MM.1S (cell line): ENCODE data around the gene SPINK2.

Experiments
- DNase-seq: peaks from one replicate; pipeline ENCODE4 v3.0.0-alpha.2; 2015
- H2AFZ ChIP-seq: fragments of 300-600 bp; sonication (generic); 2 replicates; pipeline ENCODE4 v1.6.0; 2016; ENCODE audit warnings: antibody characterized with exemption, low read length
- H3F3A ChIP-seq: fragments of 300-600 bp; sonication (generic); 2 replicates; pipeline ENCODE4 v1.6.1; 2016; ENCODE audit warnings: mild to moderate bottlenecking, antibody characterized with exemption, low read length, moderate library complexity, mixed read lengths; ENCODE audit not compliant: insufficient read depth
- H3K27ac ChIP-seq: fragments of 300-600 bp; sonication (generic); 2 replicates; pipeline ENCODE4 v1.5.1; 2016; ENCODE audit warnings: mild to moderate bottlenecking, low read length
- H3K27me3 ChIP-seq: fragments of 300-600 bp; sonication (generic); replicated peaks from 2 replicates; pipeline ENCODE4 v1.6.0; 2016; ENCODE audit warnings: low read length; ENCODE audit not compliant: insufficient read depth
- H3K36me3 ChIP-seq: fragments of 300-600 bp; sonication (generic); replicated peaks from 2 replicates; pipeline ENCODE4 v1.6.1; 2016; ENCODE audit warnings: mild to moderate bottlenecking, low read length, mixed read lengths; ENCODE audit not compliant: insufficient read depth
- H3K4me1 ChIP-seq: fragments of 300-600 bp; sonication (generic); 2 replicates; pipeline ENCODE4 v1.6.1; 2016; ENCODE audit warnings: low read length, mixed read lengths
- H3K4me2 ChIP-seq: fragments of 300-600 bp; sonication (generic); 2 replicates; pipeline ENCODE4 v1.6.0; 2016; ENCODE audit warnings: low read depth, low read length
- H3K4me3 ChIP-seq: fragments of 300-600 bp; sonication (generic); 2 replicates; pipeline ENCODE4 v1.5.1; 2016; ENCODE audit warnings: low read length, mixed read lengths
- H3K79me2 ChIP-seq: fragments of 300-600 bp; sonication (generic); 2 replicates; pipeline ENCODE4 v1.6.1; 2016; ENCODE audit warnings: mixed run types, low read length, mixed read lengths
- H3K9ac ChIP-seq: fragments of 300-600 bp; sonication (generic); 2 replicates; pipeline ENCODE4 v1.6.1; 2016; ENCODE audit warnings: low read length, mixed read lengths
- H3K9me2 ChIP-seq: fragments of 300-600 bp; sonication (generic); replicated peaks from 2 replicates; pipeline ENCODE4 v1.6.1; 2016; ENCODE audit warnings: mild to moderate bottlenecking, low read length, mixed read lengths; ENCODE audit not compliant: insufficient read depth
- H3K9me3 ChIP-seq: fragments of 300-600 bp; sonication (generic); replicated peaks from 2 replicates; pipeline ENCODE4 v1.6.1; 2016; ENCODE audit warnings: mild to moderate bottlenecking, low read length, mixed read lengths; ENCODE audit not compliant: insufficient read depth
- H4K20me1 ChIP-seq: fragments of 300-600 bp; sonication (generic); 2 replicates; pipeline ENCODE4 v1.6.1; 2016; ENCODE audit warnings: mild to moderate bottlenecking, low read length, moderate library complexity, mixed read lengths; ENCODE audit not compliant: insufficient read depth
- EZH2 ChIP-seq: fragments of 300-600 bp; sonication (generic); optimal IDR thresholded peaks from 2 replicates; pipeline ENCODE3; 2017; ENCODE audit warnings: low read depth, mild to moderate bottlenecking, antibody characterized with exemption, low read length, mixed read lengths
- EZH2phosphoT487 ChIP-seq: fragments of 300-600 bp; sonication (generic); IDR thresholded peaks from 2 replicates; pipeline ENCODE4 v1.6.1; 2018; ENCODE audit warnings: antibody characterized with exemption, low read length
- TF ChIP-seq, protein P1 (sequence below): fragments of 300-600 bp; sonication (generic); IDR thresholded peaks from 2 replicates; pipeline ENCODE4 v1.5.1; 2016; ENCODE audit warnings: antibody characterized with exemption, low read length, mixed read lengths

Gene SPINK2, protein sequence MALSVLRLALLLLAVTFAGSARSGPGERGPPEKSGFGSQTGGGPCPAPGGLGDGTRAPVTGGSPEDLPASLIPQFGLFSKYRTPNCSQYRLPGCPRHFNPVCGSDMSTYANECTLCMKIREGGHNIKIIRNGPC

DNA sequence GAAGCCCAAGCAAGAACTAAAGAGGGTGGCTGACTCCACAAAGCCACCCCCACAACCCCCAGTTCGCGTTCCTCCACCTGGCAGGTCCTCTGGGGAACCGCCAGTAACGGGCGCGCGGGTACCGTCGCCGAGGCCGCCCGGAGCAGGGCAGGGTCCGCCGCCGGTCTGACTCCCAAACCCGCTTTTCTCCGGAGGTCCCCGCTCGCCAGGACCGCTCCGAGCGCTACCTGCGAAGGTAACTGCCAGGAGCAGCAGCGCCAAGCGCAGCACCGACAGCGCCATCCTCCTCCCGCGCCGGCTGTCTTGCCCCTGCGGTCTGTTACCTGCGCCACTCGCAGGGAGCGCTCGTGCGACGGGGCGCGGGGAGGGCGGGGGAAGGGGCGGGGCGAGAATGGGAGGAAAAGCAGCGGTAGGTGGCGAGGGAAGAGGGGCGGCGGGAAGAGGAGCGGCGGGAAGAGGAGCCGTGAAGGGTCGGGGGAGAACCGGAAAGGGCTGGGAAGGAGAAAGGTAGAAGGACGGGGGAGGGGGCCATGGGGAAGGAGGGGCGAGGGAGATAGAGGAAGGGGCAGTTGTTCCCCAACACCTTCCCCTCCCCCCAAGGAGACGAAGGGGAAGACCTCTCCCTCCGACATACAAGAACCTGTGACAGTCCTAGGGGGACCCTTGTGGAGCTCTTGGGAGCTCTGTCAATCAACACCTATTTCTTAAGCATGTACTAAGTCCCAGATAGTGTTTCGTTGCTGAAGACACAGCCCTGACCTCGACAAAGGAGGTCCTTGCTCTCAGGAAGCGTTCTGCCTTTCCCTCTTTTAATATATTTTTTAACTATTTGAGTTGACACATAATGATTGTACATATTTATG is at the start of gene SPINK2:
Gene SPINK2 (minus strand): TSS at position 321 of the 863 bp plus-strand sequence. CDS start 39 bp downstream, at position 282.
- H3F3A ChIP-seq: peaks cover 14% of the 10 kb centered on the region
- peaks cover 30% of the 10 kb centered on the region for H3K4me1 ChIP-seq
- no peaks in the 10 kb centered on the region for H3K79me2 ChIP-seq
- peak within 1 kb of the TSS; percentile 52 for H3K9ac ChIP-seq
- peak; percentile 81 for DNase-seq
- H2AFZ ChIP-seq: peak within 1 kb of the TSS; percentile 80
- H3K27me3 ChIP-seq: peaks cover 4% of the 10 kb centered on the region; the same call in 1 of the 2 replicates
- TF ChIP-seq, protein P1, sequence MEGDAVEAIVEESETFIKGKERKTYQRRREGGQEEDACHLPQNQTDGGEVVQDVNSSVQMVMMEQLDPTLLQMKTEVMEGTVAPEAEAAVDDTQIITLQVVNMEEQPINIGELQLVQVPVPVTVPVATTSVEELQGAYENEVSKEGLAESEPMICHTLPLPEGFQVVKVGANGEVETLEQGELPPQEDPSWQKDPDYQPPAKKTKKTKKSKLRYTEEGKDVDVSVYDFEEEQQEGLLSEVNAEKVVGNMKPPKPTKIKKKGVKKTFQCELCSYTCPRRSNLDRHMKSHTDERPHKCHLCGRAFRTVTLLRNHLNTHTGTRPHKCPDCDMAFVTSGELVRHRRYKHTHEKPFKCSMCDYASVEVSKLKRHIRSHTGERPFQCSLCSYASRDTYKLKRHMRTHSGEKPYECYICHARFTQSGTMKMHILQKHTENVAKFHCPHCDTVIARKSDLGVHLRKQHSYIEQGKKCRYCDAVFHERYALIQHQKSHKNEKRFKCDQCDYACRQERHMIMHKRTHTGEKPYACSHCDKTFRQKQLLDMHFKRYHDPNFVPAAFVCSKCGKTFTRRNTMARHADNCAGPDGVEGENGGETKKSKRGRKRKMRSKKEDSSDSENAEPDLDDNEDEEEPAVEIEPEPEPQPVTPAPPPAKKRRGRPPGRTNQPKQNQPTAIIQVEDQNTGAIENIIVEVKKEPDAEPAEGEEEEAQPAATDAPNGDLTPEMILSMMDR: peak; percentile 47
- TF ChIP-seq EZH2phosphoT487: no peak
- no peak for TF ChIP-seq EZH2
- peak within 1 kb of the TSS; percentile 77 for H3K4me3 ChIP-seq
- H3K9me3 ChIP-seq: no peaks in the 10 kb centered on the region
- no peak within 1 kb of the TSS for H3K27ac ChIP-seq
- no peaks in the 10 kb centered on the region for H3K36me3 ChIP-seq
- peak within 1 kb of the TSS; percentile 97 for H3K4me2 ChIP-seq
- no peaks in the 10 kb centered on the region for H3K9me2 ChIP-seq
- H4K20me1 ChIP-seq: no peaks in the 10 kb centered on the region

DNA sequence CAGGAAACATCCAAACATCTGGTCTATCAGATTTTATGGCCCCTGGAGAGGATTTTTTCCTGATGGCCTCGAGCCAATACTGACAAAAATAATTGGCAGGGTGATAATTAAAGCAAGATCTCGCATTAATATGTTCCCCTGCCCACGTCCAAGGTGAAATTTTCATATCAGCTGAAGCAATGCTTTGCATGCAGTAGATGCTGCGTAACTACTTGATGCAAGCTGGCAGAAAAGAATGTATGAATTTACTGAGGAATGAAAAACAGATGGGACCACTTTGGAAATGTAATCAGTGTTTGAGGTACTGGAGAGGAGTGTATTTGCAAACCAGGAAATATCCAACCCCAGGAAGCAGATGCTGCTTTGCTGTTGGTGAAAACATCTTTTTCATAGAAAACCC is 49.4 kb upstream of the SPINK2 start:
- no peak for DNase-seq
- H3K4me3 ChIP-seq: no peak overlapping the region
- H3K36me3 ChIP-seq: no peaks in the 10 kb centered on the region
- no peaks in the 10 kb centered on the region for H3K9me2 ChIP-seq
- no peak overlapping the region for H3K4me2 ChIP-seq
- no peaks in the 10 kb centered on the region for H3K9me3 ChIP-seq
- TF ChIP-seq EZH2phosphoT487 (no peak), EZH2 (no peak)
- TF ChIP-seq, protein P1: no peak
- no peak overlapping the region for H3K9ac ChIP-seq
- H3K27ac ChIP-seq: no peak overlapping the region
- H3F3A ChIP-seq: no peaks in the 10 kb centered on the region
- no peaks in the 10 kb centered on the region for H4K20me1 ChIP-seq
- H3K4me1 ChIP-seq: no peaks in the 10 kb centered on the region
- H3K79me2 ChIP-seq: no peaks in the 10 kb centered on the region
- no peaks in the 10 kb centered on the region for H3K27me3 ChIP-seq
- H2AFZ ChIP-seq: no peak overlapping the region

DNA sequence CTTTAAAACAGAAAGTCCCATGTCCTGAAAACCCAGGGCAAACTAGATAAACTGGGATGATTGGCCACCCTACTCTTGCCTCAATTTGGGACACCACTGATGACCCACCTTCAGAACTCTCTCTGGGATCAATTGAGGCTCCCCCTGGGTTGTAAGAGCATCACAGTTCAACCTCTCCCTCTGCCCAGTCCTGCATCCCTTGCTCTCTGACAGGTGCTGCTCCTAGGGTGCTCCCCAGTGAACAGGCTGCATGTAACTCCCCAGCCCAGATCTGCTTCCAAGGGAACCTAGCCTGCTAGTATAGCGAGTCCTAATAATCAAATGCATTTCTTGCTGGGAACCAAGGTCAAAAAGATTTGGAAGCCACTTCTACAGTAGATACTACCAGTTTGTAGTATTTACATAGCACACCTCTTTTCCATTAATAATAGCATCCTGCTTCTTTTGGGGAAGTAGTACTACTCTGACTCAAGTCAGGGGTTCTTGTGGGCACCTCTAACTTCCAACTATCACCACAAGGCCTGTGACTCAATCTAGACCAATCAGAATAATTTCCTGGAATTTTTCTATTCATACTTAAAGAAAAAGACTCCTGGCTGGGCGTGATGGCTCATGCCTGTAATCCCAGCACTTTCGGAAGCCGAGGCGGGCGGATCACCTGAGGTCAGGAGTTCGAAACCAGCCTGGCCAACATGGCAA is 42.1 kb upstream of the SPINK2 start:
- Histone ChIP-seq H3K27me3 (no peaks in the 10 kb centered on the region), H3K4me1 (no peaks in the 10 kb centered on the region), H3K36me3 (no peaks in the 10 kb centered on the region), H3K4me3 (no peak overlapping the region), H3K9me3 (no peaks in the 10 kb centered on the region), H3K9me2 (no peaks in the 10 kb centered on the region), H3F3A (no peaks in the 10 kb centered on the region), H3K27ac (no peak overlapping the region), H2AFZ (no peak overlapping the region), H3K79me2 (no peaks in the 10 kb centered on the region), H3K4me2 (no peak overlapping the region), H3K9ac (no peak overlapping the region), H4K20me1 (no peaks in the 10 kb centered on the region)
- DNase-seq: no peak
- no peak for TF ChIP-seq EZH2
- TF ChIP-seq EZH2phosphoT487: no peak
- TF ChIP-seq, protein P1: no peak
